Measurements from ENCODE around the gene CATSPER1.

Gene CATSPER1

GRCh38 chr11:65967329-65967934, 58.8 kb downstream of the CATSPER1 start:
- no peak for DNase-seq

Data from CD4-positive, alpha-beta T cell treated with Interleukin-6 for 4 hours (primary cell).